GM19193 (cell line): Measurements from ENCODE around the gene KLF5.
A peak's percentile ranks its signal among the peaks of the same experiment; 100 is the strongest.

Experiments used
- POLR2A ChIP-seq: IDR thresholded peaks from 4 replicates; pipeline ENCODE4 v1.6.1; 2011; ENCODE audit not compliant: insufficient read depth, insufficient read length; ENCODE audit errors: extremely low read depth

Gene KLF5

DNA sequence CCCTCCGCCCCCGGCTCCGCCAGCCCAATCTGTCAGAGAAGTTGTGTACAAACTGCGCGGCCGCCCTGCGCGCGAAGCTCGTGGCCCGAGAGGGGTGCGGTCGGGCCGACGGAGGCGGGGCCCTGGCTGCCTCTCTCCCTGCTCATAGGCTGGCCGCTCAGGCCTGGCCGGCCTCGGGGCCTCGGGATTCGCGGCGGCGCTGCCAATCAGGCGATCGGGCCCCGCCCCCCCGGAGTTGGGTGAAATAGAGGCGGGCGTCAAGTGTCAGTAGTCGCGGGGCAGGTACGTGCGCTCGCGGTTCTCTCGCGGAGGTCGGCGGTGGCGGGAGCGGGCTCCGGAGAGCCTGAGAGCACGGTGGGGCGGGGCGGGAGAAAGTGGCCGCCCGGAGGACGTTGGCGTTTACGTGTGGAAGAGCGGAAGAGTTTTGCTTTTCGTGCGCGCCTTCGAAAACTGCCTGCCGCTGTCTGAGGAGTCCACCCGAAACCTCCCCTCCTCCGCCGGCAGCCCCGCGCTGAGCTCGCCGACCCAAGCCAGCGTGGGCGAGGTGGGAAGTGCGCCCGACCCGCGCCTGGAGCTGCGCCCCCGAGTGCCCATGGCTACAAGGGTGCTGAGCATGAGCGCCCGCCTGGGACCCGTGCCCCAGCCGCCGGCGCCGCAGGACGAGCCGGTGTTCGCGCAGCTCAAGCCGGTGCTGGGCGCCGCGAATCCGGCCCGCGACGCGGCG, at the start of gene KLF5:
Gene KLF5 (plus strand): TSS at position 270 of the 724 bp plus-strand sequence. CDS start 323 bp downstream, at position 593.
- TF ChIP-seq POLR2A: peak; percentile 61

DNA sequence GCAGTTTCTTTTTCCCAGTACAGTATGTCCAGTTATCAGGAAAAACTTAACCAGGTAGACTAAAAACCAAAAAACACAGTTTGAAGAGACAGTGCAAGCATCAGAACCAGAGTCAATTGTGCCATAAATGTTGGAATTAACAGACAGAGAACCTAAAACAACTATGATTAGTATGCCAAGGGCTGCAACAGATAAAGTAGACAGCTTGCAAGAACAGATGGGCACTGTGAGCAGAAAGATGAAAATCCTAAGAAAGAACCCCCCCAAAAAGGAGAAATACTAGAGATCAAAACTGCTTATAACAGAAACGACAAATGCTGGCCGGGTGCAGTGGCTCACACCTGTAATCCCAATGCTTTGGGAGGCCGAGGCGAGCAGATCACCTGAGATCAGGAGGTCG, 47.1 kb upstream of the KLF5 start:
- no peak for TF ChIP-seq POLR2A

DNA sequence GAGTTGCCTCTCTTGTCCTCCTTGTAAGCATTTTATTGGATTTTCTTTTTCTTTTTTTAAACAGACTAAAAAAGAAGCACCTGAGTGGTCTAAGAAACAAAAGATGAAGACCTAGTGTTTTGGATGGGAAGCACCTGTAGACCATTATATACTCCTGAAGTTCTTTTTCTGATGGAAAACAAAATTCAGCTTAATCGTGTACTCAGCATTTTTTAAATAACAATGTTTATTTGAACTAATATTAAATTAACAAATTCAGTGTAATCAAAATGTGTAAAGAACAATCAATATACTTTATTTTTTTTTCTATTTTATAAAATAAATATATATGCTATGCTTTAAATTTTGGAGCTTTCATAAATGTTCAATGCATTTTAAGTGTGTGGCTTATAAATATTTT, 43.0 kb upstream of the KLF5 start:
- TF ChIP-seq POLR2A: no peak

GRCh38 chr13:73018336-73018735, 40.5 kb upstream of the KLF5 start:
- TF ChIP-seq POLR2A: no peak

GRCh38 chr13:73025217-73026012, 33.4 kb upstream of the KLF5 start:
- no peak for TF ChIP-seq POLR2A

- no peak for TF ChIP-seq POLR2A
Measured at GRCh38 chr13:73034901-73035300, 23.9 kb upstream of the KLF5 start.

DNA sequence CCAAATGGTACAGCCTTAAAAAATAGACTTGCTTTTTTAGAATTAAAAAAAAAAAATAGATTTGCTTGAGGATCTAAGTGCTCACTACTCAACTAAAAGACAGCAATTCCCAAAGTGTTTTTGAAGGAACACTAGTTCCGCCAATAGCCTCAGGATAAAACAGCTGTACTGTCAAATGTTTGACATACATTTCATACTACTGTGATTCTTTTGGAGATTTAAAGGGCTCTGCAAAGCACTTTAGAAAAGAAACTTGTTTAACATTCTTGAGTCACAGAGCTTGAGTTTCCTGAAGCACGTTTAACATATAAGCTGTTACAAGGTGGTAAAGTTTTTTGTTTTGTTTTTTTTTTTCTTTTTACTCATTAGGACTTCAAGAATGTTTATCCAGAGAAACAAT, 23.1 kb upstream of the KLF5 start:
- no peak for TF ChIP-seq POLR2A

DNA sequence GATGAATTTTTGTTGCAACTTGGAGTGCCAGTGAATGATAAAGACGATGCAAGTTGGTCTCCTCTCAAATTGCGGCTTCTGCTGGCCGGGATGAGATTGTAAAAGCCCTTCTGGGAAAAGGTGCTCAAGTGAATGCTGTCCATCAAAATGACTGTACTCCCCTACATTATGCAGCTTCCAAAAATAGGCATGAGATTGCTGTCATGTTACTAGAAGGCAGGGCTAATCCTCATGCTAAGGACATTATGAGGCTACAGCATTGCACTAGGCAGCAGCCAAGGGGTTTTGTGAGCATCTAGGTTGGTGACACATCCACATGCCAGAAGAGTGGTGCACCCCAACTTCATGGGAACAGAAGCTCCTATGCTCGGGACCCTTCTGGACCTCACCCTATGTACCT, 22.2 kb upstream of the KLF5 start:
- no peak for TF ChIP-seq POLR2A

GRCh38 chr13:73038064-73038463, 20.7 kb upstream of the KLF5 start:
- no peak for TF ChIP-seq POLR2A

DNA sequence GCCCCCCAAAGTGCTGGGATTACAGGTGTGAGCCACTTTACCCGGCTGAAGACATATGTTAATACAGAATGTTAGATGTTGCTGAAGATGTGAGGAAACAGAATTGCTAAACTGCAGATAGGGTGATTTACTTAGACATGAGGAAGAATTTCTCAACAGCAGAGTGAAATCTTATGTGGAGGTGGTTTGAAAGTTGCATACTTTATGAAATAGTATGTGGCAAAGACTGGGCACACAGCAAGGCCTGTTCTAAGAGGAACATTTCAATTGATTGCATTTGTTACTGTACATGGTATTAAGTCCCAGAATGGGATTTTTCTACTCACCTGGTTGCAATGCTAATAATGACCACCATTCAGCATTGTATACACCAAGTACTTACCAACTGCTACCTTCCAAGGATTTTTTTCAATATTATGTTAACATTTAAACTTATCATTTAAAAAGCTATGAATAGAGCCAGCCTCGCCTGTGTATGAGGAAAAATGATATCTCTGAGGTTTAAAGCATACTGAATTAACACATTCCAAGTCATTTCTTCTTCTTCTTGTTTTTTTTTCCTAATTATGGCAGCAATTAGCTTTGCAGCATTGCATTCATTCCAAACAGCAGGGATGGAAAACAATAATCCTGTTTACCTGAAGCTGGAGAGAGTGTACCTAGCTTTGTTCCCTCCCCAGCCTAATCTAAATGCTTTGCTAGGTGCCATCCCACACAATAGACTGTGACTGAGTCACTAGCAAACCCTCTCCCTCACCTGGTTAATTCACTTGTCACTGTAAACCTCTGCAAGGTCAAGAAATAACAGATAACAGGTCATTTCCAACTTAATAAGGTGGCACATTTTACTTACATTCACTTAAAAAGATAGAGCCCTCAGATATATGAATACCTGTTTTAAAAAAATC, 19.4 kb upstream of the KLF5 start:
- no peak for TF ChIP-seq POLR2A

DNA sequence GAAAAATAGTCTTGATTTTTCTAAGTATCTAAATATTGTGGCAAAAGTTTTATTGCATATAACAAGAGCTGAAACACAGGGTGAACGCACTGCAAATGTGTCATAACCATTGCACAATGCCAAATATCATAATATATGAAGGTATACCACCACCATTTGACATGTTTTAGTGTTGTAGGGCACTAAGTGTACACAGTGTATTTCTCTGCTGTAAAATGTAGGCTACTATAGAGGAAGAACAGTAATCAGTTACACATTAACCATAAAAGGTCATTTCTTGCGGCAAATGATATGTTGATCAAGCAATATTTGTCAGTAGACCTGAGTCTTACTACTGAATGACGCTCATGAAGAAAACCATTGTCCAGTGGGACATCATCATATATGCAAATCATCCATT, 18.3 kb upstream of the KLF5 start:
- TF ChIP-seq POLR2A: no peak

DNA sequence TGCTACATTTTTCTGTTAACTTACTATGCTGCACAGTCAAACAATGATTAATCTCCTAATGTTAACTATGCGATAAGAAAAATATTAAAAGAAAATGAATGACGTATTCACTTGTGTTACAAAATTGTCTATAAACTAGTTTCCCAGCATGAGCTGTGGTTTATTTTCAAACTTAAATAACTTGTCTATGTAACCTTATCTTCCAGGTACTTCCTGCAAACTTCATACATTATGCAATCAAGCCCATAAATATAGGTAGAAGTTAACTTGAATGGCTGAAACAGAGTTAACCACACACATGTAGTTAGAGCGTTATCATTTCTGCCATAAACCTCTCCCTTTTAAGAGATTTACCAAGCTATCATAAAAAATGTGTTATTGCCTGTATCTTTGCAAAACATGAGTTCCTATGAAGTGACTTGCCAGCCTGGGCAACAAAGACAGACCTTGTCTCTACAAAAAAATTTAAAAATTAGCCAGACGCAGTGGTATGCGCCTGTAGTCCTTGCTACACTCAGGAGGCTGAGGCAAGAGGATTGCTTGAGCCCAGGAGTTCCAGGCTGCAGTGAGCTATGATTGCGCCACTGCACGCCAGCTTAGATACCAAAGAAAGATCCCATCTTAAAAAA, 17.7 kb upstream of the KLF5 start:
- TF ChIP-seq POLR2A: no peak

GRCh38 chr13:73045031-73045430, 13.8 kb upstream of the KLF5 start:
- TF ChIP-seq POLR2A: no peak

DNA sequence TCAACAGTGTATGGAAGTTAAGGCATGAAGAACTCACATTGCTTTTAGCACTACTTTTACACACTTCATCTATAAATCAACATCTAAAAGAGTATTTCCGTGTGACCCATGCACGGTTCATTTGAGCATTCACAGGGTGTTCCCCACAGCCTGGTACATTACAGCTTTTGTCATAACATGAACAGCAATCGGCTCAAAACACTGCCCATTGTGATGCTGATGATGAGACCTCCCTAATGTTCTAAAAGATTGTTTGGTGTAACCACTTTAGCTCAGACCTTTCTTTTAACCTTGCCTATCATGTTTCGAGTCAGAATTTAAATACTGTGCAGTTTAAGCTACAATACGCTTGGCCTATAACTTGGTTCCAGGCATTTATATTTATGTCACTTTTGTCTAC, 4.1 kb upstream of the KLF5 start:
- no peak for TF ChIP-seq POLR2A

- TF ChIP-seq POLR2A: no peak
Measured at GRCh38 chr13:73055813-73056564, 2.8 kb upstream of the KLF5 start.

GRCh38 chr13:73056565-73056962, 2.2 kb upstream of the KLF5 start:
- no peak for TF ChIP-seq POLR2A
